DMS53 treated with DMSO at 0.1 percent for 48 hours (cell line): Measurements from ENCODE around the gene GRK6.
A peak's percentile ranks its signal among the peaks of the same experiment; 100 is the strongest.

ENCODE experiments used
- DNase-seq: peaks from one replicate; lab custom pipeline; 2025; ENCODE audit not compliant: unreplicated experiment; lab: John Stamatoyannopoulos, UW

GRK6 gene

GRCh38 chr5:177439518-177440053, 13.1 kb downstream of the GRK6 start:
- no peak for DNase-seq

GRCh38 chr5:177440211-177440989, 13.9 kb downstream of the GRK6 start:
- no peak for DNase-seq

GRCh38 chr5:177440990-177441780, 14.7 kb downstream of the GRK6 start:
- no peak for DNase-seq

GRCh38 chr5:177442066-177442826, 15.8 kb downstream of the GRK6 start:
- DNase-seq = no peak

- no peak for DNase-seq
These were observed 16.9 kb downstream of the GRK6 start for GRCh38 chr5:177443144-177443983.

GRCh38 chr5:177444106-177445051, 17.9 kb downstream of the GRK6 start:
- no peak for DNase-seq

GRCh38 chr5:177445052-177445916, 18.8 kb downstream of the GRK6 start:
- peak; percentile 8 for DNase-seq

- no peak for DNase-seq
These were observed 19.4 kb downstream of the GRK6 start for GRCh38 chr5:177445917-177446199.

GRCh38 chr5:177446200-177447065, 20.0 kb downstream of the GRK6 start, which contains the start of gene PRR7:
PRR7 (plus strand) TSS chr5:177446814; CDS start chr5:177455068, 8,254 bp downstream.
- peak; percentile 62 for DNase-seq

- peak; percentile 35 for DNase-seq
These were observed 20.7 kb downstream of the GRK6 start for GRCh38 chr5:177447066-177447610.

- DNase-seq = peak; percentile 60
These were observed 21.3 kb downstream of the GRK6 start for GRCh38 chr5:177447611-177448243.

GRCh38 chr5:177448244-177448950, 21.9 kb downstream of the GRK6 start:
- DNase-seq = no peak

- no peak for DNase-seq
These were observed 22.9 kb downstream of the GRK6 start for GRCh38 chr5:177449140-177450061.

GRCh38 chr5:177450667-177451424, 24.4 kb downstream of the GRK6 start:
- DNase-seq = no peak
